Measurements from ENCODE around the gene NTRK2. TPM values are rescaled to one million over a fixed set of nuclear protein-coding genes. Genes with fewer than 3 reads are reported as not detected.

Gene NTRK2
- total RNA-seq, 6 donors from 2014 or later = 0.30 to 16.8 (median 2.6) TPM

GRCh38 chr9:84860249-84861115 lies 191.0 kb downstream of the NTRK2 start:
- Histone ChIP-seq H3K27ac (no peak overlapping the region), H3K9me3 (no peaks in the 10 kb centered on the region), H3K27me3 (no peaks in the 10 kb centered on the region), H3K36me3 (no peaks in the 10 kb centered on the region), H3K4me3 (no peak overlapping the region), H3K4me1 (peaks cover 0 to 37% (median 3%) of the 10 kb centered on the region in 4 donors)
- ATAC-seq (ENCODE audit: low FRiP score in 2 of 2) (no peak), DNase-seq (no peak)
- WGBS, 2 donors = 69 to 71% methylated on average over 12 of the region's 12 CpGs
- no peak for TF ChIP-seq CTCF (IDR thresholded peaks at IDR 0.05)
- no peak for TF ChIP-seq EP300 (IDR thresholded peaks at IDR 0.05)
- no peak for TF ChIP-seq POLR2AphosphoS5 (IDR thresholded peaks at IDR 0.05)
- no peak for TF ChIP-seq POLR2A (IDR thresholded peaks at IDR 0.05)

- no peak for TF ChIP-seq EP300 (IDR thresholded peaks at IDR 0.05)
- no peak for TF ChIP-seq POLR2AphosphoS5 (IDR thresholded peaks at IDR 0.05)
- TF ChIP-seq POLR2A (IDR thresholded peaks at IDR 0.05) = no peak
- no peak for TF ChIP-seq CTCF (IDR thresholded peaks at IDR 0.05)
- Histone ChIP-seq H3K27ac (peak overlapping the region in 2 of 4 donors; percentile 52 to 78), H3K4me3 (no peak overlapping the region), H3K27me3 (no peaks in the 10 kb centered on the region), H3K4me1 (peaks cover 0 to 33% (median 3%) of the 10 kb centered on the region in 4 donors), H3K9me3 (no peaks in the 10 kb centered on the region), H3K36me3 (no peaks in the 10 kb centered on the region)
- ATAC-seq (ENCODE audit: low FRiP score in 2 of 2) = no peak
- no peak for DNase-seq
- 91 to 92% methylated on average over 4 of the region's 4 CpGs for WGBS, 2 donors
These were observed 191.9 kb downstream of the NTRK2 start for GRCh38 chr9:84861455-84861854.

- ATAC-seq (ENCODE audit: low FRiP score in 2 of 2) (peak in 1 of 2 donors; percentile 49), DNase-seq (peak in 1 of 2 donors; percentile 26)
- Histone ChIP-seq H3K27ac (peak overlapping the region in 3 of 4 donors; percentile 4 to 78 (median 52)), H3K27me3 (no peaks in the 10 kb centered on the region), H3K4me3 (no peak overlapping the region), H3K36me3 (no peaks in the 10 kb centered on the region), H3K4me1 (peaks cover 0 to 29% (median 3%) of the 10 kb centered on the region in 4 donors), H3K9me3 (no peaks in the 10 kb centered on the region)
- WGBS, 2 donors = 82 to 84% methylated on average over 7 of the region's 7 CpGs
- TF ChIP-seq POLR2A (IDR thresholded peaks at IDR 0.05) (no peak), EP300 (IDR thresholded peaks at IDR 0.05) (peak in 1 of 4 donors; percentile 3)
These were observed 192.8 kb downstream of the NTRK2 start for GRCh38 chr9:84862308-84862707.

GRCh38 chr9:84862810-84863287 lies 193.3 kb downstream of the NTRK2 start:
- Histone ChIP-seq H3K4me1 (peaks cover 0 to 29% (median 3%) of the 10 kb centered on the region in 4 donors), H3K4me3 (no peak overlapping the region), H3K27me3 (no peaks in the 10 kb centered on the region), H3K36me3 (no peaks in the 10 kb centered on the region), H3K27ac (peak overlapping the region in 1 of 4 donors; percentile 41), H3K9me3 (no peaks in the 10 kb centered on the region)
- ATAC-seq (ENCODE audit: low FRiP score in 2 of 2) (peak; percentile 45 to 84), DNase-seq (peak in 1 of 2 donors; percentile 74)
- WGBS, 2 donors = 22 to 28% methylated on average over 2 of the region's 2 CpGs
- TF ChIP-seq POLR2A (IDR thresholded peaks at IDR 0.05) (no peak), POLR2AphosphoS5 (IDR thresholded peaks at IDR 0.05) (no peak)

- Histone ChIP-seq H3K27me3 (no peaks in the 10 kb centered on the region), H3K9me3 (no peaks in the 10 kb centered on the region), H3K4me3 (no peak overlapping the region), H3K27ac (peak overlapping the region in 1 of 4 donors; percentile 41), H3K4me1 (peaks cover 0 to 26% (median 3%) of the 10 kb centered on the region in 4 donors), H3K36me3 (no peaks in the 10 kb centered on the region)
- ATAC-seq (ENCODE audit: low FRiP score in 2 of 2) (no peak), DNase-seq (no peak)
- WGBS, 2 donors = 83 to 90% methylated on average over 4 of the region's 4 CpGs
- TF ChIP-seq CTCF (IDR thresholded peaks at IDR 0.05) (no peak), POLR2A (IDR thresholded peaks at IDR 0.05) (no peak), POLR2AphosphoS5 (IDR thresholded peaks at IDR 0.05) (no peak), EP300 (IDR thresholded peaks at IDR 0.05) (no peak)
These were observed 193.8 kb downstream of the NTRK2 start for GRCh38 chr9:84863372-84863771.

All from upper lobe of left lung (tissue), 6 donors.